Measurements from ENCODE around the gene GRIK5. TPM values are rescaled to one million over a fixed set of nuclear protein-coding genes. Genes with fewer than 3 reads are reported as not detected.

The GRIK5 gene
- total RNA-seq, 1 donor from 2014 or later, result 0.09 TPM

GRCh38 chr19:42071247-42071646 lies 1.2 kb upstream of the GRIK5 start:
- Mint-ChIP-seq H3K36me3 (ENCODE audit: low read depth) (peaks cover 7% of the 10 kb centered on the region), H3K9me3 (no peaks in the 10 kb centered on the region), H3K27ac (no peak overlapping the region), H3K4me3 (no peak overlapping the region), H3K4me1 (peaks cover 15% of the 10 kb centered on the region), H3K27me3 (peaks cover 2% of the 10 kb centered on the region)
- no peak for DNase-seq
- POLR2A ChIA-PET, result interaction anchor here (0.6 to 1.2 kb wide), 2 partner anchors 28 to 112 kb away, joined by 4 to 5 read pairs; partner anchors contain the start of gene RABAC1
- intact Hi-C loops (cut with micrococcal nuclease), result no loop called here
- no peak for ATAC-seq (ENCODE audit: low read depth)
- CTCF ChIA-PET, result no interaction called here
- no peak for TF ChIP-seq CTCF (IDR thresholded peaks at IDR 0.05)

GRCh38 chr19:42068756-42069571 lies 1.0 kb downstream of the GRIK5 start:
- Mint-ChIP-seq H3K36me3 (ENCODE audit: low read depth) (no peaks in the 10 kb centered on the region), H3K9me3 (no peaks in the 10 kb centered on the region), H3K4me3 (no peak overlapping the region), H3K4me1 (no peaks in the 10 kb centered on the region), H3K27ac (no peak overlapping the region), H3K27me3 (peaks cover 4% of the 10 kb centered on the region)
- TF ChIP-seq CTCF (IDR thresholded peaks at IDR 0.05), result no peak
- intact Hi-C loops (cut with micrococcal nuclease), result no loop called here
- CTCF ChIA-PET, result no interaction called here
- ATAC-seq (ENCODE audit: low read depth), result no peak
- DNase-seq, result no peak
- POLR2A ChIA-PET, result interaction anchor here (0.7 kb wide), 1 partner anchor 13 kb away, joined by 3 read pairs; no protein-coding TSS in a partner anchor

GRCh38 chr19:42068361-42068755 lies 1.6 kb downstream of the GRIK5 start:
- POLR2A ChIA-PET, result no interaction called here
- Mint-ChIP-seq H3K4me1 (no peaks in the 10 kb centered on the region), H3K27ac (no peak overlapping the region), H3K4me3 (no peak overlapping the region), H3K36me3 (ENCODE audit: low read depth) (no peaks in the 10 kb centered on the region), H3K27me3 (peaks cover 4% of the 10 kb centered on the region), H3K9me3 (no peaks in the 10 kb centered on the region)
- DNase-seq (no peak), ATAC-seq (ENCODE audit: low read depth) (no peak)
- CTCF ChIA-PET, result no interaction called here
- no peak for TF ChIP-seq CTCF (IDR thresholded peaks at IDR 0.05)
- intact Hi-C loops (cut with micrococcal nuclease), result no loop called here

- CTCF ChIA-PET, result no interaction called here
- H3K4me3 Mint-ChIP-seq, result no peak overlapping the region
- no peaks in the 10 kb centered on the region for H3K9me3 Mint-ChIP-seq
- intact Hi-C loops (cut with micrococcal nuclease), result no loop called here
- H3K27me3 Mint-ChIP-seq, result peaks cover 4% of the 10 kb centered on the region
- no peak overlapping the region for H3K27ac Mint-ChIP-seq
- ATAC-seq (ENCODE audit: low read depth) (no peak), DNase-seq (no peak)
- no peak for TF ChIP-seq CTCF (IDR thresholded peaks at IDR 0.05)
- no peaks in the 10 kb centered on the region for H3K4me1 Mint-ChIP-seq
- POLR2A ChIA-PET, result interaction anchor here (1.1 kb wide), 1 partner anchor 9 kb away, joined by 3 read pairs; no protein-coding TSS in a partner anchor
- H3K36me3 Mint-ChIP-seq (ENCODE audit: low read depth), result no peaks in the 10 kb centered on the region
Measured at GRCh38 chr19:42067315-42067888, 2.6 kb downstream of the GRIK5 start.

- ChIA-PET POLR2A (no interaction called here), CTCF (no interaction called here)
- DNase-seq (no peak), ATAC-seq (ENCODE audit: low read depth) (no peak)
- H3K9me3 Mint-ChIP-seq, result no peaks in the 10 kb centered on the region
- peaks cover 7% of the 10 kb centered on the region for H3K27me3 Mint-ChIP-seq
- no peaks in the 10 kb centered on the region for H3K4me1 Mint-ChIP-seq
- TF ChIP-seq CTCF (IDR thresholded peaks at IDR 0.05), result no peak
- H3K27ac Mint-ChIP-seq, result no peak overlapping the region
- no peak overlapping the region for H3K4me3 Mint-ChIP-seq
- H3K36me3 Mint-ChIP-seq (ENCODE audit: low read depth), result no peaks in the 10 kb centered on the region
- intact Hi-C loops (cut with micrococcal nuclease), result no loop called here
Measured at GRCh38 chr19:42066075-42066754, 3.8 kb downstream of the GRIK5 start.

Measured in activated B cell treated with CpG ODN at 0.5 μM for 24 hours (primary cell).